ENCODE measurements around the gene ITM2B. TPM values are rescaled to one million over a fixed set of nuclear protein-coding genes. Genes with fewer than 3 reads are reported as not detected.
"Not testable (repeated sequence)": the region's sequence is repeated elsewhere in the genome, so short reads cannot be mapped to it uniquely, and the experiment has no call there.

ITM2B gene
- polyA plus RNA-seq (2014; cell fraction: cytosol; rRNA removed): 141 and 163 TPM in 2 replicates
- 70.9 and 96.0 TPM in 2 replicates for polyA plus RNA-seq (2014; cell fraction: nucleus; rRNA removed)

- peak; percentile 73 for DNase-seq (ENCODE audit: low spot score)
Measured at GRCh38 chr13:48233046-48233888, at the start of gene ITM2B. TSS of gene ITM2B (plus strand) at chr13:48233206. CDS start at chr13:48233361, 155 bp downstream.

GRCh38 chr13:48184260-48184659 lies 48.7 kb upstream of the ITM2B start:
- no peak for DNase-seq (ENCODE audit: low spot score)

GRCh38 chr13:48185018-48185417 lies 48.0 kb upstream of the ITM2B start:
- no peak for DNase-seq (ENCODE audit: low spot score)

GRCh38 chr13:48186722-48187121 lies 46.3 kb upstream of the ITM2B start:
- DNase-seq (ENCODE audit: low spot score): no peak

GRCh38 chr13:48188131-48188530 lies 44.9 kb upstream of the ITM2B start:
- DNase-seq (ENCODE audit: low spot score): no peak

GRCh38 chr13:48188601-48189000 lies 44.4 kb upstream of the ITM2B start:
- DNase-seq (ENCODE audit: low spot score): no peak

- DNase-seq (ENCODE audit: low spot score): no peak
Measured at GRCh38 chr13:48189171-48189570, 43.8 kb upstream of the ITM2B start.

- DNase-seq (ENCODE audit: low spot score): no peak
Measured at GRCh38 chr13:48192411-48192935, 40.5 kb upstream of the ITM2B start.

GRCh38 chr13:48194379-48194754 lies 38.6 kb upstream of the ITM2B start:
- DNase-seq (ENCODE audit: low spot score): no peak

GRCh38 chr13:48199404-48199946 lies 33.5 kb upstream of the ITM2B start:
- DNase-seq (ENCODE audit: low spot score): no peak

- no peak for DNase-seq (ENCODE audit: low spot score)
Measured at GRCh38 chr13:48201044-48201443, 32.0 kb upstream of the ITM2B start.

- DNase-seq (ENCODE audit: low spot score): not testable (repeated sequence)
Measured at GRCh38 chr13:48207207-48207606, 25.8 kb upstream of the ITM2B start.

- no peak for DNase-seq (ENCODE audit: low spot score)
Measured at GRCh38 chr13:48210178-48210577, 22.8 kb upstream of the ITM2B start.

GRCh38 chr13:48214519-48215121 lies 18.4 kb upstream of the ITM2B start:
- DNase-seq (ENCODE audit: low spot score): no peak

GRCh38 chr13:48215511-48216203 lies 17.3 kb upstream of the ITM2B start:
- DNase-seq (ENCODE audit: low spot score): not testable (repeated sequence)

- DNase-seq (ENCODE audit: low spot score): no peak
Measured at GRCh38 chr13:48216204-48216711, 16.7 kb upstream of the ITM2B start.

GRCh38 chr13:48220592-48220980 lies 12.4 kb upstream of the ITM2B start:
- DNase-seq (ENCODE audit: low spot score): no peak

GRCh38 chr13:48220981-48221685 lies 11.9 kb upstream of the ITM2B start:
- no peak for DNase-seq (ENCODE audit: low spot score)

GRCh38 chr13:48221686-48222187 lies 11.3 kb upstream of the ITM2B start:
- DNase-seq (ENCODE audit: low spot score): no peak
